NT2/D1 (cell line): ENCODE measurements around the gene FAM13A.

ENCODE experiments used
- SUZ12 ChIP-seq: IDR thresholded peaks from 2 replicates; pipeline ENCODE4 v1.6.1; 2011; ENCODE audit not compliant: insufficient read length, insufficient read depth; ENCODE audit errors: extremely low read depth
- YY1 ChIP-seq: IDR thresholded peaks from 2 replicates; pipeline ENCODE4 v1.6.1; 2011; ENCODE audit not compliant: insufficient read length, insufficient read depth
- ZNF274 ChIP-seq: IDR thresholded peaks from 2 replicates; pipeline ENCODE4 v1.6.1; 2011; ENCODE audit warnings: mild to moderate bottlenecking, low read depth, low read length

GRCh38 chr4:88960576-88960975, 96.4 kb downstream of the FAM13A start:
- TF ChIP-seq SUZ12 = no peak
- TF ChIP-seq ZNF274 = no peak
- TF ChIP-seq YY1 = no peak
